ENCODE measurements around the gene PRKCE.

The PRKCE gene

GRCh38 chr2:45978302-45978859 lies 326.9 kb downstream of the PRKCE start:
- Histone ChIP-seq H3K4me1 (ENCODE audit: control insufficient read depth, insufficient read depth, low read length) (no peaks in the 10 kb centered on the region), H3K9me3 (ENCODE audit: control insufficient read depth, low read length) (no peaks in the 10 kb centered on the region), H3K36me3 (ENCODE audit: control insufficient read depth, insufficient read depth, low read length) (no peaks in the 10 kb centered on the region), H3K4me3 (ENCODE audit: insufficient read depth, low read depth, low read length) (no peak overlapping the region), H3K27ac (ENCODE audit: insufficient read depth, low read depth, low read length, poor library complexity, severe bottlenecking) (no peak overlapping the region), H3K27me3 (ENCODE audit: control insufficient read depth, insufficient read depth, low read length, poor library complexity, severe bottlenecking) (no peaks in the 10 kb centered on the region)
- WGBS, 2 experiments: 87 to 89% methylated on average over 4 of the region's 4 CpGs

GRCh38 chr2:45979065-45979464 lies 327.6 kb downstream of the PRKCE start:
- 89 to 90% methylated on average over 4 of the region's 4 CpGs for WGBS, 2 experiments
- H3K27me3 ChIP-seq (ENCODE audit: control insufficient read depth, insufficient read depth, low read length, poor library complexity, severe bottlenecking): no peaks in the 10 kb centered on the region
- no peaks in the 10 kb centered on the region for H3K36me3 ChIP-seq (ENCODE audit: control insufficient read depth, insufficient read depth, low read length)
- H3K4me1 ChIP-seq (ENCODE audit: control insufficient read depth, insufficient read depth, low read length): no peaks in the 10 kb centered on the region
- H3K4me3 ChIP-seq (ENCODE audit: insufficient read depth, low read depth, low read length): no peak overlapping the region
- no peaks in the 10 kb centered on the region for H3K9me3 ChIP-seq (ENCODE audit: control insufficient read depth, low read length)
- H3K27ac ChIP-seq (ENCODE audit: insufficient read depth, low read depth, low read length, poor library complexity, severe bottlenecking): no peak overlapping the region

- Histone ChIP-seq H3K4me3 (ENCODE audit: insufficient read depth, low read depth, low read length) (no peak overlapping the region), H3K27ac (ENCODE audit: insufficient read depth, low read depth, low read length, poor library complexity, severe bottlenecking) (no peak overlapping the region), H3K27me3 (ENCODE audit: control insufficient read depth, insufficient read depth, low read length, poor library complexity, severe bottlenecking) (no peaks in the 10 kb centered on the region), H3K36me3 (ENCODE audit: control insufficient read depth, insufficient read depth, low read length) (no peaks in the 10 kb centered on the region), H3K4me1 (ENCODE audit: control insufficient read depth, insufficient read depth, low read length) (no peaks in the 10 kb centered on the region), H3K9me3 (ENCODE audit: control insufficient read depth, low read length) (no peaks in the 10 kb centered on the region)
- WGBS, 2 experiments: 85 to 86% methylated on average over 9 to 11 of the region's 11 CpGs
These were observed 328.8 kb downstream of the PRKCE start for GRCh38 chr2:45980161-45980865.

- WGBS, 2 experiments: 90 to 95% methylated on average over 4 of the region's 4 CpGs
- Histone ChIP-seq H3K4me1 (ENCODE audit: control insufficient read depth, insufficient read depth, low read length) (no peaks in the 10 kb centered on the region), H3K27me3 (ENCODE audit: control insufficient read depth, insufficient read depth, low read length, poor library complexity, severe bottlenecking) (no peaks in the 10 kb centered on the region), H3K4me3 (ENCODE audit: insufficient read depth, low read depth, low read length) (no peak overlapping the region), H3K9me3 (ENCODE audit: control insufficient read depth, low read length) (no peaks in the 10 kb centered on the region), H3K27ac (ENCODE audit: insufficient read depth, low read depth, low read length, poor library complexity, severe bottlenecking) (no peak overlapping the region), H3K36me3 (ENCODE audit: control insufficient read depth, insufficient read depth, low read length) (no peaks in the 10 kb centered on the region)
These were observed 330.0 kb downstream of the PRKCE start for GRCh38 chr2:45981384-45981930.

GRCh38 chr2:45982096-45982495 lies 330.6 kb downstream of the PRKCE start:
- H3K27me3 ChIP-seq (ENCODE audit: control insufficient read depth, insufficient read depth, low read length, poor library complexity, severe bottlenecking): no peaks in the 10 kb centered on the region
- no peaks in the 10 kb centered on the region for H3K36me3 ChIP-seq (ENCODE audit: control insufficient read depth, insufficient read depth, low read length)
- H3K27ac ChIP-seq (ENCODE audit: insufficient read depth, low read depth, low read length, poor library complexity, severe bottlenecking): no peak overlapping the region
- WGBS, 2 experiments: 94 to 95% methylated on average over 7 of the region's 7 CpGs
- H3K4me1 ChIP-seq (ENCODE audit: control insufficient read depth, insufficient read depth, low read length): no peaks in the 10 kb centered on the region
- H3K9me3 ChIP-seq (ENCODE audit: control insufficient read depth, low read length): no peaks in the 10 kb centered on the region
- H3K4me3 ChIP-seq (ENCODE audit: insufficient read depth, low read depth, low read length): no peak overlapping the region

- Histone ChIP-seq H3K4me3 (ENCODE audit: insufficient read depth, low read depth, low read length) (no peak overlapping the region), H3K27me3 (ENCODE audit: control insufficient read depth, insufficient read depth, low read length, poor library complexity, severe bottlenecking) (no peaks in the 10 kb centered on the region), H3K4me1 (ENCODE audit: control insufficient read depth, insufficient read depth, low read length) (no peaks in the 10 kb centered on the region), H3K27ac (ENCODE audit: insufficient read depth, low read depth, low read length, poor library complexity, severe bottlenecking) (no peak overlapping the region), H3K36me3 (ENCODE audit: control insufficient read depth, insufficient read depth, low read length) (no peaks in the 10 kb centered on the region), H3K9me3 (ENCODE audit: control insufficient read depth, low read length) (no peaks in the 10 kb centered on the region)
- WGBS, 2 experiments: 91 to 94% methylated on average over 7 of the region's 7 CpGs
These were observed 331.7 kb downstream of the PRKCE start for GRCh38 chr2:45983213-45983612.

GRCh38 chr2:45984366-45984765 lies 332.9 kb downstream of the PRKCE start:
- no peaks in the 10 kb centered on the region for H3K27me3 ChIP-seq (ENCODE audit: control insufficient read depth, insufficient read depth, low read length, poor library complexity, severe bottlenecking)
- H3K4me1 ChIP-seq (ENCODE audit: control insufficient read depth, insufficient read depth, low read length): no peaks in the 10 kb centered on the region
- no peak overlapping the region for H3K27ac ChIP-seq (ENCODE audit: insufficient read depth, low read depth, low read length, poor library complexity, severe bottlenecking)
- WGBS, 2 experiments: 88 to 89% methylated on average over 7 of the region's 7 CpGs
- H3K4me3 ChIP-seq (ENCODE audit: insufficient read depth, low read depth, low read length): no peak overlapping the region
- no peaks in the 10 kb centered on the region for H3K9me3 ChIP-seq (ENCODE audit: control insufficient read depth, low read length)
- H3K36me3 ChIP-seq (ENCODE audit: control insufficient read depth, insufficient read depth, low read length): no peaks in the 10 kb centered on the region

GRCh38 chr2:45984896-45985473 lies 333.5 kb downstream of the PRKCE start:
- Histone ChIP-seq H3K9me3 (ENCODE audit: control insufficient read depth, low read length) (no peaks in the 10 kb centered on the region), H3K4me1 (ENCODE audit: control insufficient read depth, insufficient read depth, low read length) (no peaks in the 10 kb centered on the region), H3K36me3 (ENCODE audit: control insufficient read depth, insufficient read depth, low read length) (no peaks in the 10 kb centered on the region), H3K4me3 (ENCODE audit: insufficient read depth, low read depth, low read length) (no peak overlapping the region), H3K27me3 (ENCODE audit: control insufficient read depth, insufficient read depth, low read length, poor library complexity, severe bottlenecking) (no peaks in the 10 kb centered on the region), H3K27ac (ENCODE audit: insufficient read depth, low read depth, low read length, poor library complexity, severe bottlenecking) (no peak overlapping the region)
- 96% methylated on average over 13 of the region's 13 CpGs for WGBS, 2 experiments

GRCh38 chr2:45986509-45986908 lies 335.0 kb downstream of the PRKCE start:
- no peak overlapping the region for H3K4me3 ChIP-seq (ENCODE audit: insufficient read depth, low read depth, low read length)
- H3K27me3 ChIP-seq (ENCODE audit: control insufficient read depth, insufficient read depth, low read length, poor library complexity, severe bottlenecking): no peaks in the 10 kb centered on the region
- H3K27ac ChIP-seq (ENCODE audit: insufficient read depth, low read depth, low read length, poor library complexity, severe bottlenecking): no peak overlapping the region
- H3K36me3 ChIP-seq (ENCODE audit: control insufficient read depth, insufficient read depth, low read length): no peaks in the 10 kb centered on the region
- H3K4me1 ChIP-seq (ENCODE audit: control insufficient read depth, insufficient read depth, low read length): no peaks in the 10 kb centered on the region
- WGBS, 2 experiments: 74 to 76% methylated on average over 5 of the region's 5 CpGs
- H3K9me3 ChIP-seq (ENCODE audit: control insufficient read depth, low read length): no peaks in the 10 kb centered on the region

- no peaks in the 10 kb centered on the region for H3K27me3 ChIP-seq (ENCODE audit: control insufficient read depth, insufficient read depth, low read length, poor library complexity, severe bottlenecking)
- H3K4me3 ChIP-seq (ENCODE audit: insufficient read depth, low read depth, low read length): no peak overlapping the region
- no peaks in the 10 kb centered on the region for H3K4me1 ChIP-seq (ENCODE audit: control insufficient read depth, insufficient read depth, low read length)
- 92 to 93% methylated on average over 2 of the region's 2 CpGs for WGBS, 2 experiments
- no peaks in the 10 kb centered on the region for H3K9me3 ChIP-seq (ENCODE audit: control insufficient read depth, low read length)
- H3K27ac ChIP-seq (ENCODE audit: insufficient read depth, low read depth, low read length, poor library complexity, severe bottlenecking): no peak overlapping the region
- no peaks in the 10 kb centered on the region for H3K36me3 ChIP-seq (ENCODE audit: control insufficient read depth, insufficient read depth, low read length)
These were observed 336.4 kb downstream of the PRKCE start for GRCh38 chr2:45987856-45988255.

All from ectodermal cell (in vitro differentiated cells).